Lung (tissue), 12 donors: ENCODE results near the gene NDE1. TPM values are rescaled to one million over a fixed set of nuclear protein-coding genes. Genes with fewer than 3 reads are reported as not detected.
"Not testable (repeated sequence)": the region's sequence is repeated elsewhere in the genome, so short reads cannot be mapped to it uniquely, and the experiment has no call there.

Source experiments
- ATAC-seq: fragments of 200-7000 bp; cut with Tn5 transposase; one replicate; pipeline ENCODE4 v1.9.1; 2020; ENCODE audit warnings: moderate number of reproducible peaks; ENCODE audit not compliant: insufficient read depth, low FRiP score
- DNase-seq, 3 donors: peaks; one replicate each; pipeline ENCODE4 v3.0.0-alpha.2; 2013 to 2017
- H3K27ac ChIP-seq, 2 donors: one replicate each; pipeline ENCODE4 v1.5.1; 2013; ENCODE audit warnings: mild to moderate bottlenecking in 2 of 2, moderate library complexity in 2 of 2, control low read depth in 1 of 2, inconsistent platforms in 1 of 2, low read depth in 1 of 2, low read length in 1 of 2
- H3K27me3 ChIP-seq, 3 donors: one replicate each; pipeline ENCODE4 v1.5.1; 2013; ENCODE audit warnings: low read length in 2 of 3; ENCODE audit not compliant: control insufficient read depth in 3 of 3, insufficient read depth in 3 of 3
- H3K36me3 ChIP-seq, 4 donors: one replicate each; pipeline ENCODE4 v1.5.1; 2013; ENCODE audit warnings: low read length in 4 of 4, mild to moderate bottlenecking in 1 of 4, moderate library complexity in 1 of 4; ENCODE audit not compliant: control insufficient read depth in 4 of 4, insufficient read depth in 4 of 4
- H3K4me1 ChIP-seq, 5 donors: one replicate each; pipeline ENCODE4 v1.5.1; 2013; ENCODE audit warnings: low read length in 5 of 5, mild to moderate bottlenecking in 2 of 5, moderate library complexity in 1 of 5; ENCODE audit not compliant: control insufficient read depth in 5 of 5, insufficient read depth in 5 of 5
- H3K4me3 ChIP-seq: one replicate; pipeline ENCODE4 v1.5.1; 2013; ENCODE audit warnings: mild to moderate bottlenecking, control low read depth, moderate library complexity
- H3K9ac ChIP-seq, 2 donors: one replicate each; pipeline ENCODE4 v1.5.1; 2013; ENCODE audit warnings: low read length in 2 of 2, control low read depth in 1 of 2; ENCODE audit not compliant: insufficient read depth in 1 of 2
- H3K9me3 ChIP-seq, 4 donors: one replicate each; pipeline ENCODE4 v1.5.1; 2013; ENCODE audit warnings: low read length in 3 of 4, mild to moderate bottlenecking in 1 of 4, moderate library complexity in 1 of 4; ENCODE audit not compliant: control insufficient read depth in 4 of 4, insufficient read depth in 3 of 4
- CTCF ChIP-seq: IDR thresholded peaks from 2 replicates; pipeline ENCODE4 v1.5.1; 2012; ENCODE audit warnings: mild to moderate bottlenecking; ENCODE audit errors: control extremely low read depth, extremely low read depth
- WGBS, 2 donors: extraction: QIAGEN DNeasy Blood & Tissue Kit; methylation state at CpG; one replicate each; pipeline ENCODE4 v1.1.7; 2013; 5-methylcytosine and 5-hydroxymethylcytosine counted together
- polyA plus RNA-seq, 2 donors: library from polyadenylated mRNA; stranded (reverse); fragments of 200-250 nt; gene quantifications; one replicate each; pipeline ENCODE4 v1.2.1, GENCODE V29; 2013
- total RNA-seq, 2 donors: library from RNA; depleted of rRNA in 1 of 2; stranded (reverse); fragments of >200 nt in 1 of 2; gene quantifications; one replicate each; pipeline ENCODE4 v1.2.1, GENCODE V29; 2014 to 2021
- donor health status: control.
- donor health status: control.
- donor health status: Bipolar disorder and iron deficiency.
- donor health status: healthy.
- donor health status: DM: yes; HTN: yes; CAD: no.

Gene NDE1
- total and polyA plus RNA-seq, 4 donors, result 7.4 to 46.8 (median 22.5) TPM

GRCh38 chr16:15652293-15653001 is 2.4 kb downstream of the NDE1 start:
- Histone ChIP-seq H3K27me3 (no peaks in the 10 kb centered on the region), H3K4me3 (no peak overlapping the region), H3K27ac (no peak overlapping the region), H3K36me3 (peaks cover 0 to 7% (median 0%) of the 10 kb centered on the region in 4 donors), H3K4me1 (peaks cover 0 to 23% (median 3%) of the 10 kb centered on the region in 5 donors), H3K9ac (peak overlapping the region in 1 of 2 donors; percentile 13), H3K9me3 (no peaks in the 10 kb centered on the region)
- ATAC-seq, result no peak
- 85 to 90% methylated on average over 14 of the region's 14 CpGs for WGBS, 2 donors
- TF ChIP-seq CTCF, result no peak
- DNase-seq, result peak in 1 of 3 donors; percentile 25

- Histone ChIP-seq H3K4me3 (no peak overlapping the region), H3K27me3 (no peaks in the 10 kb centered on the region), H3K9me3 (no peaks in the 10 kb centered on the region), H3K4me1 (peaks cover 0 to 23% (median 3%) of the 10 kb centered on the region in 5 donors), H3K36me3 (peaks cover 0 to 7% (median 0%) of the 10 kb centered on the region in 4 donors), H3K9ac (peak overlapping the region in 1 of 2 donors; percentile 13), H3K27ac (no peak overlapping the region)
- 29 to 51% methylated on average over 4 of the region's 4 CpGs for WGBS, 2 donors
- peak; percentile 53 to 81 (median 75) for DNase-seq
- no peak for TF ChIP-seq CTCF
- ATAC-seq, result no peak
Measured at GRCh38 chr16:15653227-15653626, 3.2 kb downstream of the NDE1 start.

- Histone ChIP-seq H3K9me3 (no peaks in the 10 kb centered on the region), H3K36me3 (peaks cover 0 to 7% (median 0%) of the 10 kb centered on the region in 4 donors), H3K27ac (no peak overlapping the region), H3K9ac (no peak overlapping the region), H3K4me1 (peaks cover 0 to 20% (median 3%) of the 10 kb centered on the region in 5 donors), H3K4me3 (no peak overlapping the region), H3K27me3 (no peaks in the 10 kb centered on the region)
- TF ChIP-seq CTCF, result no peak
- DNase-seq (no peak), ATAC-seq (no peak)
- WGBS, 2 donors, result 80 to 98% methylated on average over 2 of the region's 2 CpGs
Measured at GRCh38 chr16:15654591-15654990, 4.5 kb downstream of the NDE1 start.

GRCh38 chr16:15655561-15655960 is 5.5 kb downstream of the NDE1 start:
- H3K4me3 ChIP-seq, DNase-seq, ATAC-seq, H3K27me3 ChIP-seq, H3K9ac ChIP-seq, H3K36me3 ChIP-seq, H3K27ac ChIP-seq, H3K9me3 ChIP-seq: not testable (repeated sequence)
- peaks cover 0 to 22% (median 3%) of the 10 kb centered on the region in 5 donors for H3K4me1 ChIP-seq
- 97 to 100% methylated on average over 3 of the region's 6 CpGs for WGBS, 2 donors
